ENCODE measurements around the gene ITPRIPL2.

ITPRIPL2 gene

GRCh38 chr16:19108409-19109287, 5.1 kb upstream of the ITPRIPL2 start:
- ChIA-PET CTCF (interaction anchor here (1.2 kb wide), 1 partner anchor 14 kb away, joined by 3 read pairs; no protein-coding TSS in a partner anchor), POLR2A (interaction anchor here (0.6 to 1.3 kb wide), 2 partner anchors 14 to 318 kb away, joined by 3 read pairs; partner anchors contain the start of gene RPS15A)
- no peak for DNase-seq (ENCODE audit: extremely low spot score)
- TF ChIP-seq FOXA1 (IDR thresholded peaks at IDR 0.05) (no peak), HDGF (IDR thresholded peaks at IDR 0.05; ENCODE audit: borderline replicate concordance) (no peak), ELF4 (IDR thresholded peaks at IDR 0.05) (no peak), FOXK2 (IDR thresholded peaks at IDR 0.05) (no peak), CTBP1 (IDR thresholded peaks at IDR 0.05; ENCODE audit: borderline replicate concordance) (no peak), ZNF384 (IDR thresholded peaks at IDR 0.05) (no peak), SP1 (IDR thresholded peaks at IDR 0.05) (no peak), NFRKB (IDR thresholded peaks at IDR 0.05) (no peak)

GRCh38 chr16:19109288-19109664, 4.5 kb upstream of the ITPRIPL2 start:
- ChIA-PET CTCF (no interaction called here), POLR2A (interaction anchor here (0.6 kb wide), 1 partner anchor 319 kb away, joined by 3 read pairs; the partner anchor contains the start of gene RPS15A)
- DNase-seq (ENCODE audit: extremely low spot score): no peak
- TF ChIP-seq BHLHE40 (IDR thresholded peaks at IDR 0.05; ENCODE audit: borderline replicate concordance) (no peak), FOXA1 (IDR thresholded peaks at IDR 0.05) (no peak), CTBP1 (IDR thresholded peaks at IDR 0.05; ENCODE audit: borderline replicate concordance) (no peak), LEF1 (IDR thresholded peaks at IDR 0.05; ENCODE audit: borderline replicate concordance) (no peak), FOXK2 (IDR thresholded peaks at IDR 0.05) (no peak), ARNT (IDR thresholded peaks at IDR 0.05) (no peak), PKNOX1 (IDR thresholded peaks at IDR 0.05) (no peak), NFRKB (IDR thresholded peaks at IDR 0.05) (no peak), ELF4 (IDR thresholded peaks at IDR 0.05) (no peak), L3MBTL2 (conservative IDR thresholded peaks at IDR 0.05) (no peak), HDGF (IDR thresholded peaks at IDR 0.05; ENCODE audit: borderline replicate concordance) (no peak), FOXM1 (IDR thresholded peaks at IDR 0.05; ENCODE audit: borderline replicate concordance) (no peak), ZNF384 (IDR thresholded peaks at IDR 0.05) (no peak), SUZ12 (IDR thresholded peaks at IDR 0.05) (no peak), SP1 (IDR thresholded peaks at IDR 0.05) (no peak), TARDBP (IDR thresholded peaks at IDR 0.05) (no peak)

- POLR2A ChIA-PET: interaction anchor here (2.4 kb wide), 1 partner anchor 26 kb away, joined by 9 read pairs; no protein-coding TSS in a partner anchor
These were observed 3.0 kb upstream of the ITPRIPL2 start for GRCh38 chr16:19110537-19111360.

GRCh38 chr16:19112099-19112407, 1.7 kb upstream of the ITPRIPL2 start:
- CTCF ChIA-PET: interaction anchor here (0.6 to 0.8 kb wide), 2 partner anchors 154 to 311 kb away, joined by 3 to 4 read pairs; partner anchors contain the start of gene ARL6IP1

More at GRCh38 chr16:19110537-19111360, 3.0 kb upstream of the ITPRIPL2 start:
- CTCF ChIA-PET: interaction anchor here (0.9 kb wide), 1 partner anchor 26 kb away, joined by 3 read pairs; no protein-coding TSS in a partner anchor
- TF ChIP-seq NFRKB (IDR thresholded peaks at IDR 0.05) (no peak), L3MBTL2 (conservative IDR thresholded peaks at IDR 0.05) (no peak), PKNOX1 (IDR thresholded peaks at IDR 0.05) (no peak), BHLHE40 (IDR thresholded peaks at IDR 0.05; ENCODE audit: borderline replicate concordance) (no peak), LEF1 (IDR thresholded peaks at IDR 0.05; ENCODE audit: borderline replicate concordance) (no peak), FOXM1 (IDR thresholded peaks at IDR 0.05; ENCODE audit: borderline replicate concordance) (no peak), ARNT (IDR thresholded peaks at IDR 0.05) (no peak), CTBP1 (IDR thresholded peaks at IDR 0.05; ENCODE audit: borderline replicate concordance) (no peak), SUZ12 (IDR thresholded peaks at IDR 0.05) (no peak), TARDBP (IDR thresholded peaks at IDR 0.05) (no peak), ZNF384 (IDR thresholded peaks at IDR 0.05) (no peak), SP1 (IDR thresholded peaks at IDR 0.05) (no peak), FOXA1 (IDR thresholded peaks at IDR 0.05) (no peak), ELF4 (IDR thresholded peaks at IDR 0.05) (no peak), HDGF (IDR thresholded peaks at IDR 0.05; ENCODE audit: borderline replicate concordance) (no peak), FOXK2 (IDR thresholded peaks at IDR 0.05) (no peak)
- DNase-seq (ENCODE audit: extremely low spot score): no peak

More at GRCh38 chr16:19112099-19112407, 1.7 kb upstream of the ITPRIPL2 start:
- TF ChIP-seq ZNF384 (IDR thresholded peaks at IDR 0.05) (no peak), TARDBP (IDR thresholded peaks at IDR 0.05) (no peak), L3MBTL2 (conservative IDR thresholded peaks at IDR 0.05) (no peak), NFRKB (IDR thresholded peaks at IDR 0.05) (no peak), FOXA1 (IDR thresholded peaks at IDR 0.05) (no peak), PKNOX1 (IDR thresholded peaks at IDR 0.05) (no peak), SUZ12 (IDR thresholded peaks at IDR 0.05) (no peak), ARNT (IDR thresholded peaks at IDR 0.05) (no peak), LEF1 (IDR thresholded peaks at IDR 0.05; ENCODE audit: borderline replicate concordance) (no peak), FOXK2 (IDR thresholded peaks at IDR 0.05) (no peak), CTBP1 (IDR thresholded peaks at IDR 0.05; ENCODE audit: borderline replicate concordance) (no peak), BHLHE40 (IDR thresholded peaks at IDR 0.05; ENCODE audit: borderline replicate concordance) (no peak)
- no peak for DNase-seq (ENCODE audit: extremely low spot score)
- POLR2A ChIA-PET: interaction anchor here (0.8 to 2.4 kb wide), 4 partner anchors 17 to 322 kb away, joined by 3 to 9 read pairs (median 4); partner anchors contain the start of gene RPS15A
